GM12891 (cell line): ENCODE data around the gene MAMDC4.

Source experiments
- DNase-seq: peaks from one replicate; pipeline ENCODE4 v3.0.0; 2011; ENCODE audit warnings: low spot score; ENCODE audit not compliant: insufficient read length
- FAIRE-seq: peaks from 2 replicates; lab custom pipeline; 2011; peaks lifted over from hg19 to GRCh38; lab: Jason Lieb, UNC
- PAX5 ChIP-seq: IDR thresholded peaks from 2 replicates; pipeline ENCODE4 v1.6.1; 2011; ENCODE audit warnings: low read length, moderate library complexity, mild to moderate bottlenecking; ENCODE audit not compliant: insufficient read depth, severe bottlenecking
- POLR2A ChIP-seq: IDR thresholded peaks from 2 replicates; pipeline ENCODE4 v1.6.1; 2011; ENCODE audit warnings: low read depth, low read length, control low read depth
- POLR2AphosphoS5 ChIP-seq: IDR thresholded peaks from 2 replicates; pipeline ENCODE4 v1.6.1; 2011; ENCODE audit warnings: low read depth, low read length, control low read depth
- POU2F2 ChIP-seq: IDR thresholded peaks from 2 replicates; pipeline ENCODE4 v1.6.1; 2011; ENCODE audit warnings: low read depth, mild to moderate bottlenecking, control low read depth, low read length, moderate library complexity
- SPI1 ChIP-seq: IDR thresholded peaks from 2 replicates; pipeline ENCODE4 v1.6.1; 2011; ENCODE audit warnings: low read depth, low read length, control low read depth
- TAF1 ChIP-seq: IDR thresholded peaks from 2 replicates; pipeline ENCODE4 v1.6.1; 2011; ENCODE audit warnings: low read depth, low read length, control low read depth

The MAMDC4 gene

DNA sequence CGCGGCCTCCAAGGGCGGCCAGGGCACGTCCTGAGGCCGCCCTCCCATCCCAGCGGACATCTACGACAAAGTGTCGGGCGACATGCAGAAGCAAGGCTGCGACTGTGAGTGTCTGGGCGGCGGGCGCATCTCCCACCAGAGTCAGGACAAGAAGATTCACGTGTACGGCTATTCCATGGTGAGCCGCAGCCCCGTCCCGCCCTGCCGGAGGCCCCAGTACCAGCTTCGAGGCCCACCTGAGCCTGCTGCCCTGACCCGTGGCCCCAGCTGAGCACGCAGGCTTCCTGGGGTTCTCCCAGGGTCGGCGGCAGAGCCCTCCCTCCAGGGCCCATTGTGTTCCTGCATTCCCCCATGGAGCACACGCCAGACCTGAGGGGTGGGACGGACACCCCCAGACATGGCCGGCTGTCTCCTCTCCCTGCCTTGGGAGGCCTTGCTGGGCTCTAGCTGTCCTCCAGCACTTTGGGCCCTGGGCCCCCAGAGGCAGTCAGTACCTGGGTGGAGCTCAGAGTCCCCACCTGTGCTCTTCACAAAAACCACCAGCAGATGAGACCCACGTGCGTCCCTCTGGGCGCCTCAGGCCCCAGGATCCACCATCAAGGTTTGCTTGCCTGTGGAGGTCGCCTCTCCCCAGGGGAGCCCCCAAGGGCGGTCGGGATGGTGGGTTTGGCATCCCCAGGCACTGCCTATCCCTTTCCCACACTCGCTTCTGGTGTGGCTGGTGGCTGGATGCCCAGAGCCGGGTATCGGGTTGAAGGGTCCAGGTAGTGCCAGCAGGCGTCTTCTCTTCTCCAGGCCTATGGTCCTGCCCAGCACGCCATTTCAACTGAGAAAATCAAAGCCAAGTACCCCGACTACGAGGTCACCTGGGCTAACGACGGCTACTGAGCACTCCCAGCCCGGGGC, 1.9 kb upstream of the MAMDC4 start:
- no peak for DNase-seq
- TF ChIP-seq TAF1 (no peak), PAX5 (no peak), SPI1 (no peak), POU2F2 (no peak), POLR2AphosphoS5 (no peak), POLR2A (no peak)
- FAIRE-seq: no peak

DNA sequence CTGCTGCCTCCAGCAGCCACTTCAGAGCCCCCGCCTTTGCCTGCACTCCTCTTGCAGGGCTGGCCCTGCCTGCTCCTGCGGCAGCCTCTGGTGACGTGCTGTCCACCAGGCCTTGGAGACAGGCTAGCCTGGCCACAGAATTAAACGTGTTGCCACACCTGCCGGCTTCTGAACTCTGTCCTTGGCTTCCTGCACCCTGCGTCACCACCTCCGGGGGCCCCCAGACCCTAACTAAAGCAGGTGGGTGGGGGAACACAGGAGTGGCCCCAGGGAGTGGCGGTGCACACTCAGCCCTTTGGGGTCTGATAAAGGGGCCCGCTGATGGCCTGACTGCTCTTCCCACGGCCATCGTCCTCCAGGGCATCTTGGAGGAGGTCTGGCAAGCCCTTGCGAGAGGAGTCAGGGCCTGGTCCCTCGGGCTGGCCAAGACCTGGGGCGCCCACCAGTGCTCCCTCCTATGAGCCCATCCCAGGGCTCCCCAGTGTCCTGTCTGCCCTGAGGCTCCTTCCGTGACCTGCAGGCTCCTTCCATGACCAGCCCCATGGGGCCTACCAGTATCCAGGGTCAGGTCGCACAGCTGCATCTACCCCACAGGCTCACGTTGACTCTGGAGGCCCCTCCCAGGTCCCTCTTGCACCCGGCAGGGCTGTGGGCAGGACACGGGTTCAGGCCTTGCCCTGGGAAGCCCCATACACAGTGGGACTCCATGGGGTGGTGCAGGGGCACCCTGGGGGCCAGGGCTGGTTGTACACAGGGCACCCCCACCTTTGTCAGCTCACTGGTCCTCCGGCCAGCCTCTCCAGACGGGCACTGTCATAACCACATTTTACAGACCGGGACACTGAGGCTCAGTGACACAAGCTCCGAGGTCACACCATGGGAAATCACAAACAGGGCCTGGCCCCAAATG, 1.0 kb upstream of the MAMDC4 start:
- FAIRE-seq (no peak), DNase-seq (no peak)
- TF ChIP-seq TAF1 (no peak), POLR2A (no peak), POU2F2 (no peak), PAX5 (no peak), SPI1 (no peak), POLR2AphosphoS5 (no peak; the same call in 1 of the 2 replicates)

DNA sequence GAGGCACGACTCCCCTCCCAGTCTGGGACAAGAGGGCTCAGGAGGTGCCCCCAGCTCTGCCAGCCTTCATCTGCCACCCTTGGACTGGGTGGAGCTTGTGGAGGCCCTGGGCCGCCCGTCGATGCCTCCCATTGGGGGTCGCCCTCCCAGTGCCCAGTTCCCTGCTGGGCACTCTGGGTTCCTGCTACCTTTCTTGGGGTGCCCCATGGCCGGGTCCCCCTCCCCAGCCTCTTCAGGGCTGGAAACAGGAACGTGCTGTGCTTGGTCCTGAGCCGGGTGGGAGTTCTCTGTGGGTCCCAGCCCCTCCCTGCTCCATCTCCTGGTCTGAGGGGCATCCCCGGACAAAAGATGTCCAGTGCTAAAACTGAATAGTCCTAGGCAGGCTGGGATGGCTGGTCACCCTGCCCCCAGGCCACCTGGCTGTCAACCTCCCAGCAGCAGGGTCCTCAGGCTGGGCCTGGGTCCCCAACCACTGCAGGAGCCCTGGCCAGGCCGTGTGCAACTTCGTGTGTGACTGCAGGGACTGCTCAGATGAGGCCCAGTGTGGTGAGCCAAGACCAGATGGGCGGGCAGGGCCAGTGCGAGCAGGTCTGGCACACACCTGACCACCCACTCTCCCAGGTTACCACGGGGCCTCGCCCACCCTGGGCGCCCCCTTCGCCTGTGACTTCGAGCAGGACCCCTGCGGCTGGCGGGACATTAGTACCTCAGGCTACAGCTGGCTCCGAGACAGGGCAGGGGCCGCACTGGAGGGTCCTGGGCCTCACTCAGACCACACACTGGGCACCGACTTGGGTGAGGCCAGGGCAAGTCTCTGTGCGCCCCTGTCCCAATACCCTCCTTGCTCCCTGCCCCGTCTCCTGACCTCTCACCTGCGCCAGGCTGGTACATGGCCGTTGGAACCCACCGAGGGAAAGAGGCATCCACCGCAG, 784 bp downstream of the MAMDC4 start:
- no peak for DNase-seq
- TF ChIP-seq POU2F2 (no peak), PAX5 (no peak), TAF1 (no peak), POLR2AphosphoS5 (no peak; the same call in 1 of the 2 replicates), SPI1 (no peak), POLR2A (no peak)
- FAIRE-seq: no peak

DNA sequence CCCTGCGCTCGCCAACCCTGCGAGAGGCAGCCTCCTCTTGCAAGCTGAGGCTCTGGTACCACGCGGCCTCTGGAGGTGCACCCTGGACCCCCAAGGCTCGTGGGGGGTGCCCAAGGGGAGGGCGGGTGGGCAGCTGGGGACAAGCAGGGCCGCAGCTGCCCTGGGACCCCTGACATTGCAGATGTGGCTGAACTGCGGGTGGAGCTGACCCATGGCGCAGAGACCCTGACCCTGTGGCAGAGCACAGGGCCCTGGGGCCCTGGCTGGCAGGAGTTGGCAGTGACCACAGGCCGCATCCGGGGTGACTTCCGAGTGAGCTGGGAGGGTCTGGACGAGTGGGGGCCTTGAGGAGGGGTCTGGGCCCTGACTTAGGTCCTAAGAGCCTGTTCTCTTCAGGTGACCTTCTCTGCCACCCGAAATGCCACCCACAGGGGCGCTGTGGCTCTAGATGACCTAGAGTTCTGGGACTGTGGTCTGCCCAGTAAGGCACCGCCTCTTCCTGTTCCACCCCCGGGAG, 1.5 kb downstream of the MAMDC4 start:
- FAIRE-seq (no peak), DNase-seq (no peak)
- TF ChIP-seq POLR2A (no peak), TAF1 (no peak), SPI1 (no peak), POU2F2 (no peak), POLR2AphosphoS5 (no peak), PAX5 (no peak)

DNA sequence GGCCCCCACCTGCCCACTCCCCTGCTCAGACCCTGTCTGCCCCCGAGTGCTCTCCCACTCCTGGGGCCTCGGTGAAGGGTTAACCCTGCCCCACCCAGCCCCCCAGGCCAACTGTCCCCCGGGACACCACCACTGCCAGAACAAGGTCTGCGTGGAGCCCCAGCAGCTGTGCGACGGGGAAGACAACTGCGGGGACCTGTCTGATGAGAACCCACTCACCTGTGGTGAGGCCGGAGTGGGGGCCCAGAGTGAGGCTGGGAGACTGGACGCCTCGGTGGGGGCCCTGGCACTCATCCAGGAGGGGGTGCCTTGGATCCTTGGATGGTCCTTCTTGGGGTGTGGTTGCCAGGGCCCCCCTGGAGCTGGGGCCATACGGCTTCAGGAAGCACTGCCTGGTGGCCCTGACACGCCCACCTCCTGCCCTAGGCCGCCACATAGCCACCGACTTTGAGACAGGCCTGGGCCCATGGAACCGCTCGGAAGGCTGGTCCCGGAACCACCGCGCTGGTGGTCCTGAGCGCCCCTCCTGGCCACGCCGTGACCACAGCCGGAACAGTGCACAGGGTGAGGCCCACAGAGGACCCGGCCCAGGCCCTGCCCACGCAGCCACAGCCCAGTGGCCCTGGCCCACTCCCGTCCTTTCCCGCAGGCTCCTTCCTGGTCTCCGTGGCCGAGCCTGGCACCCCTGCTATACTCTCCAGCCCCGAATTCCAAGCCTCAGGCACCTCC, 2.1 kb downstream of the MAMDC4 start:
- DNase-seq (no peak), FAIRE-seq (no peak)
- TF ChIP-seq POLR2AphosphoS5 (no peak), TAF1 (no peak), PAX5 (no peak), SPI1 (no peak), POU2F2 (no peak), POLR2A (no peak)

DNA sequence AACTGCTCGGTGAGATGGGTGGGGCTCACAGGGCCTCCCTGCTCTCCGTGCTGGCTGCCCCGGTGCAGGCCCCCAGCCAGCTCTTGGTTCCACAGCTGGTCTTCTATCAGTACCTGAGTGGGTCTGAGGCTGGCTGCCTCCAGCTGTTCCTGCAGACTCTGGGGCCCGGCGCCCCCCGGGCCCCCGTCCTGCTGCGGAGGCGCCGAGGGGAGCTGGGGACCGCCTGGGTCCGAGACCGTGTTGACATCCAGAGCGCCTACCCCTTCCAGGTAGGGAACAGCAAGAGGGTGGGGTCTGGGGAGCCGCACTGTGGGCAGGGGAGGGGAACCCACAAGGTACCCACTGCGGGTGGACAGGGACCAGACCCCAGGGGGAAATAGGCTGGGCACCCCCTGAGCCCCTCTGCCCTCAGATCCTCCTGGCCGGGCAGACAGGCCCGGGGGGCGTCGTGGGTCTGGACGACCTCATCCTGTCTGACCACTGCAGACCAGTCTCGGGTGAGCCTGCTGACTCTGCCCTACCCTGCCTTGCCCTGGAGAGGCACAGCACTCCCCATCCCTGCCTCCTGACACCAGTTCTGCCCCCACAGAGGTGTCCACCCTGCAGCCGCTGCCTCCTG, 2.8 kb downstream of the MAMDC4 start:
- FAIRE-seq (no peak), DNase-seq (no peak)
- no peak for TF ChIP-seq POLR2AphosphoS5
- no peak for TF ChIP-seq PAX5
- TF ChIP-seq SPI1: no peak
- TF ChIP-seq TAF1: no peak
- no peak for TF ChIP-seq POU2F2
- TF ChIP-seq POLR2A: no peak

DNA sequence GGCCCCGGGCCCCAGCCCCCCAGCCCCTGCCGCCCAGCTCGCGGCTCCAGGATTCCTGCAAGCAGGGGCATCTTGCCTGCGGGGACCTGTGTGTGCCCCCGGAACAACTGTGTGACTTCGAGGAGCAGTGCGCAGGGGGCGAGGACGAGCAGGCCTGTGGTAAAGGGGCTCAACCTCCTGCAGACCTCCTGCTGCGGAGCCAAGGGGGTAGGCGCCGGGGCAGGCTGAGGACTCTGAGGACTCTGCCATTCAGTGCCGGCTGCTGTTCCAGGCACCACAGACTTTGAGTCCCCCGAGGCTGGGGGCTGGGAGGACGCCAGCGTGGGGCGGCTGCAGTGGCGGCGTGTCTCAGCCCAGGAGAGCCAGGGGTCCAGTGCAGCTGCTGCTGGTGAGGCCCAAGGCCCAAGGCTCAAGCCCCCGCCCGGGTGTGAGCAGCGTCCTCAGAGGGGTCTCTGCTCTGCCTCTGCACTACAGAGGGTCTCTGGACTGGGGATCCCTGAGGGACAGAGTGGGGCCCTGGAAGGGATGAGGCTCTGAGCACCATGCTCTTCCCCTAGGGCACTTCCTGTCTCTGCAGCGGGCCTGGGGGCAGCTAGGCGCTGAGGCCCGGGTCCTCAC, 3.4 kb downstream of the MAMDC4 start:
- no peak for FAIRE-seq
- no peak for DNase-seq
- TF ChIP-seq PAX5: no peak
- no peak for TF ChIP-seq SPI1
- no peak; the same call in 1 of the 2 replicates for TF ChIP-seq POLR2A
